H1 (cell line): ENCODE data around the gene MARCHF10. TPM values are rescaled to one million over a fixed set of nuclear protein-coding genes. Genes with fewer than 3 reads are reported as not detected.

Source experiments
- ASH2L ChIP-seq: fragments of 200-600, 300-600 bp; sonication (generic); IDR thresholded peaks from one replicate; pipeline ENCODE4 v1.7.1; 2017; ENCODE audit warnings: low read length
- BCL11A ChIP-seq, 2 experiments: IDR thresholded peaks; one replicate each; pipeline ENCODE4 v1.6.1; 2011; ENCODE audit warnings: low read depth in 2 of 2, low read length in 2 of 2, mild to moderate bottlenecking in 2 of 2
- CBX5 ChIP-seq: fragments of 300-800, 300-1000 bp; sonication (generic); IDR thresholded peaks from 2 replicates; pipeline ENCODE4 v1.7.1; 2016; ENCODE audit warnings: antibody characterized with exemption, low read length, low read depth
- CBX8 ChIP-seq: fragments of 300-800, 300-1000 bp; sonication (generic); IDR thresholded peaks from 2 replicates; pipeline ENCODE4 v1.7.1; 2016; ENCODE audit warnings: low read depth, low read length, borderline replicate concordance
- CEBPB ChIP-seq: IDR thresholded peaks from 2 replicates; pipeline ENCODE4 v1.6.1; 2012; ENCODE audit warnings: low read depth, low read length
- CHD1 ChIP-seq: IDR thresholded peaks from 2 replicates; pipeline ENCODE4 v1.6.1; 2012; ENCODE audit warnings: low read depth, low read length, improper control_type of control experiment
- CREB1 ChIP-seq: IDR thresholded peaks from 2 replicates; pipeline ENCODE4 v1.6.1; 2012; ENCODE audit warnings: inconsistent platforms
- HDAC2 ChIP-seq, 2 experiments: fragments of 300-600 bp in 1 of 2; sonication (generic) in 1 of 2; IDR thresholded peaks; 2 replicates each; pipeline ENCODE4 v1.6.1; 2011 to 2012; ENCODE audit warnings: low read depth in 2 of 2, low read length in 2 of 2, mild to moderate bottlenecking in 2 of 2, moderate library complexity in 2 of 2, borderline replicate concordance in 1 of 2, inconsistent platforms in 1 of 2
- POU5F1 ChIP-seq: IDR thresholded peaks from 2 replicates; pipeline ENCODE4 v1.6.1; 2011; ENCODE audit warnings: low read depth, mild to moderate bottlenecking, low read length, moderate library complexity
- SP1 ChIP-seq: IDR thresholded peaks from 2 replicates; pipeline ENCODE4 v1.6.1; 2011; ENCODE audit warnings: low read depth, low read length
- TAF1 ChIP-seq: IDR thresholded peaks from 2 replicates; pipeline ENCODE4 v1.6.1; 2011; ENCODE audit warnings: mild to moderate bottlenecking, low read depth, low read length
- TAF7 ChIP-seq: optimal IDR thresholded peaks from 2 replicates; pipeline ENCODE3; 2011; ENCODE audit warnings: low read depth, mild to moderate bottlenecking, inconsistent platforms, low read length, moderate library complexity, borderline replicate concordance
- TBP ChIP-seq: IDR thresholded peaks from 2 replicates; pipeline ENCODE4 v1.6.1; 2011; ENCODE audit warnings: low read depth, low read length, improper control_type of control experiment
- polyA plus RNA-seq, 7 experiments: library from polyadenylated mRNA; depleted of rRNA in 3 of 7; stranded (reverse) in 5 of 7; unstranded in 2 of 7; fragments of >200 nt in 5 of 7; fragments of 200-250 nt in 2 of 7; gene quantifications; 1 replicate in 5 of 7; 2 replicates in 1 of 7; 4 replicates in 1 of 7; pipeline versions ENCODE4 v1.2.1 to v1.2.3, GENCODE V29; 2011 to 2013; ENCODE audit warnings: missing spikeins in 2 of 7, mixed read lengths in 2 of 7
- total RNA-seq: library from RNA; stranded (reverse); fragmentation: NEBNext Ultra II Directional; extraction: Animal tissue kit (Norgen Biotek cat#: 25700); gene quantifications from 2 replicates; pipeline ENCODE4 v1.2.1, GENCODE V29; 2021
- TF ChIP-seq, protein P1 (sequence below): fragments of 300-600 bp; sonication (generic); IDR thresholded peaks from 2 replicates; pipeline ENCODE4 v1.7.1; 2012; ENCODE audit warnings: low read length, moderate library complexity, mild to moderate bottlenecking, inconsistent platforms; ENCODE audit not compliant: insufficient replicate concordance

Gene MARCHF10
- total and polyA plus RNA-seq, 2 of the 8 experiments (the other 6 are each of a cell fraction or from before 2014, with no cell fraction given): 0.48 to 0.73 TPM

- TF ChIP-seq, protein P1, sequence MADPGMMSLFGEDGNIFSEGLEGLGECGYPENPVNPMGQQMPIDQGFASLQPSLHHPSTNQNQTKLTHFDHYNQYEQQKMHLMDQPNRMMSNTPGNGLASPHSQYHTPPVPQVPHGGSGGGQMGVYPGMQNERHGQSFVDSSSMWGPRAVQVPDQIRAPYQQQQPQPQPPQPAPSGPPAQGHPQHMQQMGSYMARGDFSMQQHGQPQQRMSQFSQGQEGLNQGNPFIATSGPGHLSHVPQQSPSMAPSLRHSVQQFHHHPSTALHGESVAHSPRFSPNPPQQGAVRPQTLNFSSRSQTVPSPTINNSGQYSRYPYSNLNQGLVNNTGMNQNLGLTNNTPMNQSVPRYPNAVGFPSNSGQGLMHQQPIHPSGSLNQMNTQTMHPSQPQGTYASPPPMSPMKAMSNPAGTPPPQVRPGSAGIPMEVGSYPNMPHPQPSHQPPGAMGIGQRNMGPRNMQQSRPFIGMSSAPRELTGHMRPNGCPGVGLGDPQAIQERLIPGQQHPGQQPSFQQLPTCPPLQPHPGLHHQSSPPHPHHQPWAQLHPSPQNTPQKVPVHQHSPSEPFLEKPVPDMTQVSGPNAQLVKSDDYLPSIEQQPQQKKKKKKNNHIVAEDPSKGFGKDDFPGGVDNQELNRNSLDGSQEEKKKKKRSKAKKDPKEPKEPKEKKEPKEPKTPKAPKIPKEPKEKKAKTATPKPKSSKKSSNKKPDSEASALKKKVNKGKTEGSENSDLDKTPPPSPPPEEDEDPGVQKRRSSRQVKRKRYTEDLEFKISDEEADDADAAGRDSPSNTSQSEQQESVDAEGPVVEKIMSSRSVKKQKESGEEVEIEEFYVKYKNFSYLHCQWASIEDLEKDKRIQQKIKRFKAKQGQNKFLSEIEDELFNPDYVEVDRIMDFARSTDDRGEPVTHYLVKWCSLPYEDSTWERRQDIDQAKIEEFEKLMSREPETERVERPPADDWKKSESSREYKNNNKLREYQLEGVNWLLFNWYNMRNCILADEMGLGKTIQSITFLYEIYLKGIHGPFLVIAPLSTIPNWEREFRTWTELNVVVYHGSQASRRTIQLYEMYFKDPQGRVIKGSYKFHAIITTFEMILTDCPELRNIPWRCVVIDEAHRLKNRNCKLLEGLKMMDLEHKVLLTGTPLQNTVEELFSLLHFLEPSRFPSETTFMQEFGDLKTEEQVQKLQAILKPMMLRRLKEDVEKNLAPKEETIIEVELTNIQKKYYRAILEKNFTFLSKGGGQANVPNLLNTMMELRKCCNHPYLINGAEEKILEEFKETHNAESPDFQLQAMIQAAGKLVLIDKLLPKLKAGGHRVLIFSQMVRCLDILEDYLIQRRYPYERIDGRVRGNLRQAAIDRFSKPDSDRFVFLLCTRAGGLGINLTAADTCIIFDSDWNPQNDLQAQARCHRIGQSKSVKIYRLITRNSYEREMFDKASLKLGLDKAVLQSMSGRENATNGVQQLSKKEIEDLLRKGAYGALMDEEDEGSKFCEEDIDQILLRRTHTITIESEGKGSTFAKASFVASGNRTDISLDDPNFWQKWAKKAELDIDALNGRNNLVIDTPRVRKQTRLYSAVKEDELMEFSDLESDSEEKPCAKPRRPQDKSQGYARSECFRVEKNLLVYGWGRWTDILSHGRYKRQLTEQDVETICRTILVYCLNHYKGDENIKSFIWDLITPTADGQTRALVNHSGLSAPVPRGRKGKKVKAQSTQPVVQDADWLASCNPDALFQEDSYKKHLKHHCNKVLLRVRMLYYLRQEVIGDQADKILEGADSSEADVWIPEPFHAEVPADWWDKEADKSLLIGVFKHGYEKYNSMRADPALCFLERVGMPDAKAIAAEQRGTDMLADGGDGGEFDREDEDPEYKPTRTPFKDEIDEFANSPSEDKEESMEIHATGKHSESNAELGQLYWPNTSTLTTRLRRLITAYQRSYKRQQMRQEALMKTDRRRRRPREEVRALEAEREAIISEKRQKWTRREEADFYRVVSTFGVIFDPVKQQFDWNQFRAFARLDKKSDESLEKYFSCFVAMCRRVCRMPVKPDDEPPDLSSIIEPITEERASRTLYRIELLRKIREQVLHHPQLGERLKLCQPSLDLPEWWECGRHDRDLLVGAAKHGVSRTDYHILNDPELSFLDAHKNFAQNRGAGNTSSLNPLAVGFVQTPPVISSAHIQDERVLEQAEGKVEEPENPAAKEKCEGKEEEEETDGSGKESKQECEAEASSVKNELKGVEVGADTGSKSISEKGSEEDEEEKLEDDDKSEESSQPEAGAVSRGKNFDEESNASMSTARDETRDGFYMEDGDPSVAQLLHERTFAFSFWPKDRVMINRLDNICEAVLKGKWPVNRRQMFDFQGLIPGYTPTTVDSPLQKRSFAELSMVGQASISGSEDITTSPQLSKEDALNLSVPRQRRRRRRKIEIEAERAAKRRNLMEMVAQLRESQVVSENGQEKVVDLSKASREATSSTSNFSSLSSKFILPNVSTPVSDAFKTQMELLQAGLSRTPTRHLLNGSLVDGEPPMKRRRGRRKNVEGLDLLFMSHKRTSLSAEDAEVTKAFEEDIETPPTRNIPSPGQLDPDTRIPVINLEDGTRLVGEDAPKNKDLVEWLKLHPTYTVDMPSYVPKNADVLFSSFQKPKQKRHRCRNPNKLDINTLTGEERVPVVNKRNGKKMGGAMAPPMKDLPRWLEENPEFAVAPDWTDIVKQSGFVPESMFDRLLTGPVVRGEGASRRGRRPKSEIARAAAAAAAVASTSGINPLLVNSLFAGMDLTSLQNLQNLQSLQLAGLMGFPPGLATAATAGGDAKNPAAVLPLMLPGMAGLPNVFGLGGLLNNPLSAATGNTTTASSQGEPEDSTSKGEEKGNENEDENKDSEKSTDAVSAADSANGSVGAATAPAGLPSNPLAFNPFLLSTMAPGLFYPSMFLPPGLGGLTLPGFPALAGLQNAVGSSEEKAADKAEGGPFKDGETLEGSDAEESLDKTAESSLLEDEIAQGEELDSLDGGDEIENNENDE: no peak
- TF ChIP-seq ASH2L (no peak), HDAC2 (IDR thresholded peaks at IDR 0.05; ENCODE audit: borderline replicate concordance in 1 of 2, low read depth in 2 of 2, low read length in 2 of 2) (no peak), BCL11A (IDR thresholded peaks at IDR 0.05; ENCODE audit: low read depth in 2 of 2, low read length in 2 of 2) (no peak), POU5F1 (no peak), CBX5 (no peak), CHD1 (no peak), CBX8 (no peak), TAF1 (no peak), CEBPB (no peak), TBP (no peak), SP1 (no peak), CREB1 (no peak), TAF7 (no peak)
Measured at GRCh38 chr17:62738281-62738680, 69.8 kb downstream of the MARCHF10 start (continued).
